Measurements from ENCODE around the gene CAMK2A.

CAMK2A gene

DNA sequence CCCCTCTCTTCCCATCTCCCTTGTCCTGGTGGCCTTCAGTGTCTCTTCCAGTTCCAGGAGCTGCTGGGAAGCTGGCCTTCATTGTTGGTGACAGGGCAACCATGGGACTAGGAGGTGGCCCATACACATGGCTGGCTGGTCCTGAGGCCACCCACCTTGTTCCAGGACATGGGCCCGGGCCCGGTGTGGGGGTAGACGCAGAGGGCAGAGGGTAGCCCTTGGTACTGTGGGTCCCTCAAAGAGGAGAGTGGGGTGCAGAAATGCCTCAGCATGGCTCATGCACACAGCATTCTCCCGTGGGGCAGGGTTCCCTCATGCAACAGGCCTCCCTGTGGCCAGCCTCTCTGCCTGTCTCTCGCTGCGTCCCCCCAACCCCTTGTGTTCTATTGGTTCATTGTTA, 78.9 kb downstream of the CAMK2A start:
- no peak overlapping the region for H3K4me3 ChIP-seq (ENCODE audit: low read depth in 1 of 2, low read length in 2 of 2)
- H3K9ac ChIP-seq (ENCODE audit: low read length): no peak overlapping the region

DNA sequence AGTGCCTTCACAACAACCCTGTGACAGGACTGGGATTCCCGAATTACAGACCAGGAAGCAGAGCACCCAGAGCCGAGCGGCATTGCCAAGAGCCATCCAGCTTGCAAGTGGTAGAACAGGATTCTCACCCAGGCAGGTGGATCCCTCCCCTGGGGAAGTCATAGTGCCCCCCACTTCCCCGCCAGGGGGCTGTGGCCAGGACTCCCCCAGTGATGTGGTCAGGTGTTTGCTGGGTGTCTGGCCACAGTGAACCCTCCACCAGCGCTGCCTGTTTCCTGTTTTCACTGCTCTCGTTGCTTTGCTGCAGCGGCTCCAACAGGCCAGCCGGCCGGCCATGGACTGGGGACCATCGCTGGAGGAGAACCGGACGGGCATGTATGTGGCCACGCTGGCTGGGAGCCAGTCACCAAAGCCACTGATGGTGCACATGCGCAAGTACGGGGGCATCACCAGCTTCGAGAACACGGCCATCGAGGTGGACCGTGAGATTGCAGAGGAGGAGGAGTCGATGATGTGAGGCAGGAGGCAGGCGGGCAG, 80.4 kb downstream of the CAMK2A start:
- H3K27ac ChIP-seq (ENCODE audit: low read depth, low read length): no peak overlapping the region
- no peak overlapping the region for H3K9ac ChIP-seq (ENCODE audit: low read length)
- H3K4me3 ChIP-seq (ENCODE audit: low read depth in 1 of 2, low read length in 2 of 2): no peak overlapping the region
- no peaks in the 10 kb centered on the region for H3K9me3 ChIP-seq (ENCODE audit: low read length)
- no peaks in the 10 kb centered on the region for H3K27me3 ChIP-seq (ENCODE audit: control insufficient read depth in 1 of 2, insufficient read depth in 2 of 2, low read length in 2 of 2)
- H3K4me1 ChIP-seq (ENCODE audit: insufficient read depth, low read length): no peaks in the 10 kb centered on the region
- no peaks in the 10 kb centered on the region for H3K36me3 ChIP-seq (ENCODE audit: insufficient read depth, low read length)

More for the DNA sequence above, 78.9 kb downstream of the CAMK2A start:
- Histone ChIP-seq H3K4me1 (ENCODE audit: insufficient read depth, low read length) (no peaks in the 10 kb centered on the region), H3K36me3 (ENCODE audit: insufficient read depth, low read length) (no peaks in the 10 kb centered on the region), H3K27me3 (ENCODE audit: control insufficient read depth in 1 of 2, insufficient read depth in 2 of 2, low read length in 2 of 2) (no peaks in the 10 kb centered on the region), H3K9me3 (ENCODE audit: low read length) (no peaks in the 10 kb centered on the region), H3K27ac (ENCODE audit: low read depth, low read length) (no peak overlapping the region)

GRCh38 chr5:150208187-150209098, 81.1 kb downstream of the CAMK2A start:
- H3K27me3 ChIP-seq (ENCODE audit: control insufficient read depth in 1 of 2, insufficient read depth in 2 of 2, low read length in 2 of 2): no peaks in the 10 kb centered on the region
- H3K27ac ChIP-seq (ENCODE audit: low read depth, low read length): no peak overlapping the region
- H3K9me3 ChIP-seq (ENCODE audit: low read length): no peaks in the 10 kb centered on the region
- H3K9ac ChIP-seq (ENCODE audit: low read length): no peak overlapping the region
- no peaks in the 10 kb centered on the region for H3K4me1 ChIP-seq (ENCODE audit: insufficient read depth, low read length)
- H3K36me3 ChIP-seq (ENCODE audit: insufficient read depth, low read length): no peaks in the 10 kb centered on the region
- no peak overlapping the region for H3K4me3 ChIP-seq (ENCODE audit: low read depth in 1 of 2, low read length in 2 of 2)

DNA sequence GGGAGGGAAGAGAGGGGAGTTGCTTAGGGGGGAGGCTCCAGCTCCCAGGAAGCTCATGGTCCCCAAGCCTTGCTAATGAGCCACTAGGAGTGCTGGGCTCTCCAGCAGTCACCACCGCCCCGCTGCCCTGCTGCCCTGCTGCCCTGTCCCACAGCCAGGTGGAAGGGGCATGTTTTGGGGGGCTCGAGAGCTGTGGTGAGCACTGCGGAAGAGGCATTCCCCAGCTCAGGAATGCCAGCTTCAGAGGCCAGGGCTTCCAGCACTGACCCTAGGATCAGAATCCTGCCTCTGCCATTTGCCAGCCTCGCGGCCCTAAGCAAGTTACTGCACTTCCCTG, 82.8 kb downstream of the CAMK2A start:
- H3K27ac ChIP-seq (ENCODE audit: low read depth, low read length): no peak overlapping the region
- no peak overlapping the region for H3K4me3 ChIP-seq (ENCODE audit: low read depth in 1 of 2, low read length in 2 of 2)
- H3K27me3 ChIP-seq (ENCODE audit: control insufficient read depth in 1 of 2, insufficient read depth in 2 of 2, low read length in 2 of 2): no peaks in the 10 kb centered on the region

GRCh38 chr5:150206098-150206778, 83.3 kb downstream of the CAMK2A start:
- Histone ChIP-seq H3K27ac (ENCODE audit: low read depth, low read length) (no peak overlapping the region), H3K36me3 (ENCODE audit: insufficient read depth, low read length) (no peaks in the 10 kb centered on the region), H3K9ac (ENCODE audit: low read length) (no peak overlapping the region), H3K27me3 (ENCODE audit: control insufficient read depth in 1 of 2, insufficient read depth in 2 of 2, low read length in 2 of 2) (no peaks in the 10 kb centered on the region), H3K4me3 (ENCODE audit: low read depth in 1 of 2, low read length in 2 of 2) (no peak overlapping the region), H3K9me3 (ENCODE audit: low read length) (no peaks in the 10 kb centered on the region), H3K4me1 (ENCODE audit: insufficient read depth, low read length) (no peaks in the 10 kb centered on the region)

More for the DNA sequence above, 82.8 kb downstream of the CAMK2A start:
- Histone ChIP-seq H3K4me1 (ENCODE audit: insufficient read depth, low read length) (no peaks in the 10 kb centered on the region), H3K36me3 (ENCODE audit: insufficient read depth, low read length) (no peaks in the 10 kb centered on the region), H3K9ac (ENCODE audit: low read length) (no peak overlapping the region), H3K9me3 (ENCODE audit: low read length) (no peaks in the 10 kb centered on the region)

- no peak overlapping the region for H3K27ac ChIP-seq (ENCODE audit: low read depth, low read length)
- no peak overlapping the region for H3K9ac ChIP-seq (ENCODE audit: low read length)
- no peaks in the 10 kb centered on the region for H3K36me3 ChIP-seq (ENCODE audit: insufficient read depth, low read length)
- no peak overlapping the region for H3K4me3 ChIP-seq (ENCODE audit: low read depth in 1 of 2, low read length in 2 of 2)
- H3K4me1 ChIP-seq (ENCODE audit: insufficient read depth, low read length): no peaks in the 10 kb centered on the region
- H3K27me3 ChIP-seq (ENCODE audit: control insufficient read depth in 1 of 2, insufficient read depth in 2 of 2, low read length in 2 of 2): no peaks in the 10 kb centered on the region
- no peaks in the 10 kb centered on the region for H3K9me3 ChIP-seq (ENCODE audit: low read length)
These were observed 85.0 kb downstream of the CAMK2A start for GRCh38 chr5:150204590-150204960.

GRCh38 chr5:150203832-150204589, 85.6 kb downstream of the CAMK2A start:
- H3K27ac ChIP-seq (ENCODE audit: low read depth, low read length): no peak overlapping the region
- H3K4me3 ChIP-seq (ENCODE audit: low read depth in 1 of 2, low read length in 2 of 2): no peak overlapping the region
- H3K9ac ChIP-seq (ENCODE audit: low read length): no peak overlapping the region
- H3K9me3 ChIP-seq (ENCODE audit: low read length): no peaks in the 10 kb centered on the region
- no peaks in the 10 kb centered on the region for H3K27me3 ChIP-seq (ENCODE audit: control insufficient read depth in 1 of 2, insufficient read depth in 2 of 2, low read length in 2 of 2)
- H3K4me1 ChIP-seq (ENCODE audit: insufficient read depth, low read length): no peaks in the 10 kb centered on the region
- H3K36me3 ChIP-seq (ENCODE audit: insufficient read depth, low read length): no peaks in the 10 kb centered on the region

- Histone ChIP-seq H3K4me3 (ENCODE audit: low read depth in 1 of 2, low read length in 2 of 2) (no peak overlapping the region), H3K9me3 (ENCODE audit: low read length) (no peaks in the 10 kb centered on the region), H3K36me3 (ENCODE audit: insufficient read depth, low read length) (no peaks in the 10 kb centered on the region), H3K4me1 (ENCODE audit: insufficient read depth, low read length) (no peaks in the 10 kb centered on the region), H3K27ac (ENCODE audit: low read depth, low read length) (no peak overlapping the region), H3K27me3 (ENCODE audit: control insufficient read depth in 1 of 2, insufficient read depth in 2 of 2, low read length in 2 of 2) (no peaks in the 10 kb centered on the region), H3K9ac (ENCODE audit: low read length) (no peak overlapping the region)
These were observed 87.1 kb downstream of the CAMK2A start for GRCh38 chr5:150202501-150202900.

DNA sequence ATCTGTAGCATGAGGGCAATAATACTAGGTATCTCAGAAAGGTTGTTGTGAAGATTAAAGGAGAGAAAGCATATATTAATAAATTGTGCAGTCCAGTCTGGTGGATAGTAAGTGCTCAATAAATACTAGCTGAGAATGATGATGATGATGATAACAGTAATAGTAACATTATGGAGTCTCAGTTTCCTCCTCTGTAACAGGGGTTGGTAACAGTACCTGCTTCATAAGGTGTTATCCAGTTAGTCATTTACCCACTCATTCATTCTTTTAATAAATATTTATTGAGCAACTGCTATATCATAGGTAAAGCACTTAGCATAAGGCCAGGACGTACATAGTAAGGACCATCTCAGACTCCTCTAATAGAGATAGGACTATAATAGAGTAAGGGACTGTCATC, 92.1 kb downstream of the CAMK2A start:
- Histone ChIP-seq H3K9ac (ENCODE audit: low read length) (no peak overlapping the region), H3K4me1 (ENCODE audit: insufficient read depth, low read length) (no peaks in the 10 kb centered on the region), H3K9me3 (ENCODE audit: low read length) (no peaks in the 10 kb centered on the region), H3K27me3 (ENCODE audit: control insufficient read depth in 1 of 2, insufficient read depth in 2 of 2, low read length in 2 of 2) (no peaks in the 10 kb centered on the region), H3K27ac (ENCODE audit: low read depth, low read length) (no peak overlapping the region), H3K36me3 (ENCODE audit: insufficient read depth, low read length) (no peaks in the 10 kb centered on the region), H3K4me3 (ENCODE audit: low read depth in 1 of 2, low read length in 2 of 2) (no peak overlapping the region)

GRCh38 chr5:150196986-150197385, 92.6 kb downstream of the CAMK2A start:
- H3K9ac ChIP-seq (ENCODE audit: low read length): no peak overlapping the region
- H3K27me3 ChIP-seq (ENCODE audit: control insufficient read depth in 1 of 2, insufficient read depth in 2 of 2, low read length in 2 of 2): no peaks in the 10 kb centered on the region
- H3K36me3 ChIP-seq (ENCODE audit: insufficient read depth, low read length): no peaks in the 10 kb centered on the region
- no peaks in the 10 kb centered on the region for H3K4me1 ChIP-seq (ENCODE audit: insufficient read depth, low read length)
- no peaks in the 10 kb centered on the region for H3K9me3 ChIP-seq (ENCODE audit: low read length)
- no peak overlapping the region for H3K27ac ChIP-seq (ENCODE audit: low read depth, low read length)
- no peak overlapping the region for H3K4me3 ChIP-seq (ENCODE audit: low read depth in 1 of 2, low read length in 2 of 2)

DNA sequence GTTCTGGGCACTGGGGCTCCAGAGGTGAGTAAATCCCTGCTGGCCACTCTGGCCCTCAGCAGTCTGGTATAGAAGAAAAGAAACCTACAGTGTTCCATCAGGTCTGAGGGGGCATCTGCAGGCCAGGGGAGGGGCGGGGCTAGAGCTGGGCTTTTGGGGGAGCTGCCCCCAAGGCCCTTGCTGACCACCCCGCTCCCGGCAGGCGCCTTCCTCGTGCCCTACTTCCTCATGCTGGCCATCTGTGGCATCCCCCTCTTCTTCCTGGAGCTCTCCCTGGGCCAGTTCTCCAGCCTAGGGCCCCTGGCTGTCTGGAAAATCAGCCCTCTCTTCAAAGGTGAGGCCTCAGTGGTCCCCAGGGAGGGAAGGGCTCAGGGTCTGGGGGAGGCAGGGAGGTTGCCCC, 93.1 kb downstream of the CAMK2A start:
- H3K27ac ChIP-seq (ENCODE audit: low read depth, low read length): no peak overlapping the region
- H3K9me3 ChIP-seq (ENCODE audit: low read length): no peaks in the 10 kb centered on the region
- no peaks in the 10 kb centered on the region for H3K27me3 ChIP-seq (ENCODE audit: control insufficient read depth in 1 of 2, insufficient read depth in 2 of 2, low read length in 2 of 2)
- no peak overlapping the region for H3K9ac ChIP-seq (ENCODE audit: low read length)
- H3K4me1 ChIP-seq (ENCODE audit: insufficient read depth, low read length): no peaks in the 10 kb centered on the region
- H3K36me3 ChIP-seq (ENCODE audit: insufficient read depth, low read length): no peaks in the 10 kb centered on the region
- no peak overlapping the region for H3K4me3 ChIP-seq (ENCODE audit: low read depth in 1 of 2, low read length in 2 of 2)

All from muscle layer of colon (tissue), 2 donors.